HG03060 (cell line): ENCODE data around the gene LRRC70.
"Not testable (repeated sequence)": the region's sequence is repeated elsewhere in the genome, so short reads cannot be mapped to it uniquely, and the experiment has no call there.

Experiments used
- ATAC-seq: cut with Tn5 transposase; IDR thresholded peaks from one replicate; pipeline ENCODE4 v1.9.1; 2021; ENCODE audit warnings: low read depth, moderate number of reproducible peaks; ENCODE audit not compliant: unreplicated experiment

The LRRC70 gene, protein sequence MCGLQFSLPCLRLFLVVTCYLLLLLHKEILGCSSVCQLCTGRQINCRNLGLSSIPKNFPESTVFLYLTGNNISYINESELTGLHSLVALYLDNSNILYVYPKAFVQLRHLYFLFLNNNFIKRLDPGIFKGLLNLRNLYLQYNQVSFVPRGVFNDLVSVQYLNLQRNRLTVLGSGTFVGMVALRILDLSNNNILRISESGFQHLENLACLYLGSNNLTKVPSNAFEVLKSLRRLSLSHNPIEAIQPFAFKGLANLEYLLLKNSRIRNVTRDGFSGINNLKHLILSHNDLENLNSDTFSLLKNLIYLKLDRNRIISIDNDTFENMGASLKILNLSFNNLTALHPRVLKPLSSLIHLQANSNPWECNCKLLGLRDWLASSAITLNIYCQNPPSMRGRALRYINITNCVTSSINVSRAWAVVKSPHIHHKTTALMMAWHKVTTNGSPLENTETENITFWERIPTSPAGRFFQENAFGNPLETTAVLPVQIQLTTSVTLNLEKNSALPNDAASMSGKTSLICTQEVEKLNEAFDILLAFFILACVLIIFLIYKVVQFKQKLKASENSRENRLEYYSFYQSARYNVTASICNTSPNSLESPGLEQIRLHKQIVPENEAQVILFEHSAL

DNA sequence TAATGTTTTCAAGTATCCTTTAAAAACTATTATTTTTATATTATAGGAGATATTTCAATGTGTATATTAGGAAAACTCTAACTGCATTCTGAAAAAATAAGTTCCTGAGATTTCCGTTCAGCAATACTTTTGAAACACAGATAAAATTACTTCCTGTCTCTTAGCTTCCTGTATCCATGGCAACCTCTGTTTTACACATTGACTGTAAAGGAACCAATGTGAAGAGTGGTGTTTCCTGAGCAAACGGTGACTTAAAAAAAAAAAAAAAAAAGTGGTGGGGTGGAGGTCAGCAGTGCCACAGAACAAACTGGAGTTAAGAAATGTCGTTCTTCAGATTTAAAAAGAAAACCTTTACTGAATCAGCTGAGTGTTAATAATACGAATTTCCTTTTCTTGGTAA is at the start of gene LRRC70:
TSS of gene LRRC70 (plus strand) at position 280 of the 400 bp plus-strand sequence. CDS start 620 bp downstream, outside the sequence.
- peak; percentile 79 for ATAC-seq

DNA sequence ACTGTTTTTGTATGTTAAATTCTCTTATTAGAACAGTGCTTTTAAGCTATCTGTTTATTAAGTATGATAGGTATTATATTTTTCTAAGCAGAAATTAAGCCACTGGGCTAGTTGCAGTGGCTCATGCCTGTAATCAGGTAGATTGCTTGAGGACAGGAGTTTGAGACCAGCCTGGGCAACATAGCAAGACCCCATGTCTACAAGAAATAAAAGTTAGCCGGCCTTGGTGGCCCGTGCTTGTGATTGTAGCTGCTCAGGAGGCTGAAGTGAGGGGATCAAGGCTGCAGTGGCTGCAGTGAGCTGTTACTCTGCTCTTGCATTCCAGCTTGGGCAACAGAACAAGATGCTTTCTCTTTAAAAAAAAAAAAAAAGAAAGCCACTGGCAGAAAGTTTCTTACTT is 45.0 kb upstream of the LRRC70 start:
- ATAC-seq, result no peak

DNA sequence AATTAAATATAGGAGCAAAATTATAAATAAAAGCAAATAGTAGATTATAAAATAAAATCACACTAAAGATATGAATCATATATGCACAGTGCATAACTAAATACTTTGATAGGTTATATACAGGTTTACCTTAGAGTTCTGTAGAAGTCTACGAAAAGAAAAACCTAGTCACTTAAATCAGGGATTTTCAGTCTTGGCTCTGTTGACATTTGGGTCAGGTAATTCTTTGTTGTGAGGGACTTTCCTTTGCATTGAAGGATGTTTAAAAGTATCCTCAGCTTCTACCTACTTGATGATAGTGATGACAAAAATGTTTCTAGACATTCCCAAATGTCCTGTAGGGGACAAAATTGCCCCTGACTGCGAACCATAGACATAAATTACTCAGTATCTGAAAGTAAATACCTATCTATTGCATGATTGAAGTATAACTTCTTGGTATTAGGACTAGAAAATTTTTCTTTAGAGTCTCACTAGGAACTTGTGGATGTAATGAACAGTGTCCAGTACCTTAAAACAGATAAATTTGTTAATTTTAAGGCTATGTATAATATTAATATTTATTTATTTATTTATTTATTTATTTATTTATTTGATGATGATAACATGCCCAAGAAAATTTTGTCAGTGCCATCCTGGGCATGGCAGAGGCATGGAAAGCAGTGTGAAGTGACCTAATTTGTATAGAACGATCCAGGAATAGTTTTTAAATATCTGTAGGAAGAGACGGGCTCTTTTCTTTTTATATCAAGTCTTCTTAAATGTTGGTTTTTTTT is 44.0 kb upstream of the LRRC70 start:
- ATAC-seq, result no peak

DNA sequence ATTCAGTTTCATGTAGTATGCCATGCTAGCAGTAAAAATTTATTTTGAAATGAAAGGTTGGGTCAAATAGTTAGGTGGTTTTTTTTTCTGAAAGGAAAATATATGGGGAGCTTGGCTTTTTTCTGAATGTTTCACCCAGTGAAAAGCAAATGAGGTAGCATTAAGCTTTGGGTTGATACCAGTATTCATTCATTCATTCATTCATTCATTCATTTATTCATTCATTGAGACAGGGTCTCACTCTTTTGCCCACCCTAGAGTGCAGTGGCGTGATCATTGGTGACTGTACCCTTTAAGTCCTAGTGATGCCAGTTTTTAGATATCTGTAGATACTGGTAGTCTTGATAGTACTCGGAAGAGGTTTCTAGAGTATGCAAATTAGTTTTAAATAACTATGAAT is 42.4 kb upstream of the LRRC70 start:
- no peak for ATAC-seq

- no peak for ATAC-seq
These were observed 41.8 kb upstream of the LRRC70 start for GRCh38 chr5:62536783-62537182.

- no peak for ATAC-seq
These were observed 40.3 kb upstream of the LRRC70 start for GRCh38 chr5:62538017-62538942.

GRCh38 chr5:62542720-62543119 is 35.9 kb upstream of the LRRC70 start:
- ATAC-seq, result no peak

DNA sequence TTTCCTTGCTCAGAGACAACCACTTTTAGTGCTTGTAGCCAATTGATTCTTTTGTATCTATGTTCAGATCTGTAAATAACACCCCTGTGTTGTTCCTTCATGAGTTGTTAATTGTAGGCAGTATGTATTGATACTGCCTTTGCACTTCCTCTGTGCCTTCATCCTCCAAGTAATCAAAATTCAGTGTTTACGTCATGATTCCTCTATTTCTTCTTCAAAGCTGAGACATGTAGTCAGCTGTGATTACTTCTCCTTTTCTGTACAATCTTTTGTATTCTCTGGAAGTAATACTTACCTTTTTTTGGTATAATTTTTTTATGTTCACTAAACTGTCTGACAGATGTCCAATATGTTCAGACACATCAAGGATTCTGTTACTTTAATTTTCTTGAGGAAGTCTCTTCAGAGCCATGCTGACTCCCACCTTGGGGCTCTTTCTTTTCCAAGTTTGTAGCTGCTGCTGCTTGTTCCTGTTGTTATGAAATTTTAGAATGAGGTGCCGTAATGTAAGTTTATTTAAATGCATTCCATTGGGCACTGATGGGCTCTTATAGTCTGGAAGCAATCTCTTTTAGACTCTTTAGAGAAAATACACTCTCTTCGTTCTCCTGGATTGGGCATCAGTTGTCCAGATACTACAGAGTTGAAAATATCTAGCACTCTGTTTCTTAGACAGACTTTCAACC is 30.5 kb upstream of the LRRC70 start:
- ATAC-seq, result no peak

GRCh38 chr5:62550103-62550502 is 28.5 kb upstream of the LRRC70 start:
- ATAC-seq, result no peak

DNA sequence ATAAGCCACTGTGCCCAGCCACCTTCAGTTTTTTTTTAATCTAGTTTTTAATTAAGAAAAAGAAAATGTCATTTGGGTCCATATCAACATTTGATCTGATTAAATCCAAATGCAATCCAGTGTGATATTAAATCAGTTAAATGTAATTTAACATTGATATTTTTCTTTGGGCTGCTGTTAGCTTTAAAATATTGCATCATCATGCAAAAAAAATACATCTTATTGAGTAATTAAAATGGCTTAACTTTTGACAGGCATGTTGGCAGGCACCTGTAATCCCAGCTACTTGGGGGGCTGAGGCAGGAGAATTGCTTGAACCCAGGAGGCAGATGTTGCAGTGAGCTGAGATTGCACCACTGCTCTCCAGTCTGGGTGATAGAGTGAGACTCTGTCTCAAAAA is 22.7 kb upstream of the LRRC70 start:
- no peak for ATAC-seq

DNA sequence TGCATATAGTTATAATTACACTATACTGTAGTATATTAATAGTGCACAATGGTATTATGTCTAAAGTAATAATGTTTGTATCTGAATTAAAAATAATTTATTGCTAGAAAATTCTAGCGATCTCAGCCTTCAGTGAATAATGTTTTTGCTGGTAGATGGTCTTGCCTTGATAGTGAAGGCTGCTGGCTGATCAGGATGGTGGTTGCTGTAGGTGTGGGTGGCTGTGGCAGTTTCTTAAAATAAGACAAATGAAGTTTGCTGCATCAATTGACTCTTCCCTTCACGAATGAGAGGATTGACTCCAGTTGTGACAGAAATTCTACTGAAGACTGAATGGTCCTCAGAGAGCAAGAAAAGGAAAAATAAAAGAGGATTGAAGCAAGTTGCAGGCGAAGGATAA is 19.7 kb upstream of the LRRC70 start:
- no peak for ATAC-seq

DNA sequence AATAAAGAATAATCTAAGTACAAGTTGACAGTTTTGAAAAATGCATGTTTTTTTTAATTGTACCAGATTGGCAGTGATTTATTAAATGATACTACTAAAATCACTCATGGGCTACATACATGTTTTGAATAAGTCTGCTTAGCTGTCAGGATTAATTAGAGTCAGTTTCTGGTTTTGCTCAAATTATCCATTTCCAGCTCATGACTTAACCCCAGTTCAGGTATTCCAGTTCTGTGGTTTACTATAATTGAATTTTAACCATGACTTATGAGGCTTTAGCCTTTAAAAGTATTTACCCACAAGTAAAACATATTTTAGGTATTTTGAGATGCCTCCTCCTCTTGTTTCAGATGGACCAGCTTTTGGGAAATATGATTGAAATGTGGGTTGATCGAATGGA is 17.8 kb upstream of the LRRC70 start:
- ATAC-seq, result no peak

DNA sequence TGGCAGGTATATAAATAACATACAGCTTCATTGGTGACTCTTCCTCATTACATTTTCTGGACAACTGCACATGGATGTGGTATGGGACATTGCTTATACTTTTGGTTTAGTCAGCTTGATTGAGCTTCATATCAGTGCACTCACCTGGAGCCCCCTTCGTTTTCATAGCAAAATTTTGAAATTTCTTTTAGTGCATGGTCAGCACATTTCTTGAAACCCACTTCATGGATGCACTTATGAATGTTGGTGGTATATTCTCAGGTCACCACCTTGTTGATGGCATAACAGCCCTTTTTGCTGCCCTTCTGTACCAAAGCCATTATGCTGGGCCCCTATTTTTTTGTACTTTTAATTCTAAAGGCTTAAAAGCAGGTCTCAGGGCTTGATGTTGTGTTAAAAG is 16.7 kb upstream of the LRRC70 start:
- ATAC-seq, result no peak

GRCh38 chr5:62562867-62563266 is 15.8 kb upstream of the LRRC70 start:
- ATAC-seq, result no peak

GRCh38 chr5:62564101-62564500 is 14.5 kb upstream of the LRRC70 start:
- ATAC-seq, result no peak

DNA sequence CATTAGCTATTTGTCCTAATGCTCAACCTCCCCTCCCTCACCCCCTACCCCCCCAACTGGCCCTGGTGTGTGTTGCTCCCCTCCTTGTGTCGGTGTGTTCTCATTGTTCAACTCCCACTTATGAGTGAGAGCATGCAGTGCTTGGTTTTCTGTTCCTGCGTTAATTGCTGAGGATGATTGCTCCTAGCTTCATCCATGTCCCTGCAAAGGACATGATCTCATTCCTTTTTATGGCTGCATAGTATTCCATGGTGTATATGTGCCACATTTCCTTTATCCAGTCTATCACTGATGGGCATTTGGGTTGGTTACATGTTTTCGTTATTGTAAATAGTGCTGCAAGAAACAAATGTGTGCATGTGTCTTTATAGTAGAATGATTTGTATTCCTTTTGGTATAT is 12.9 kb upstream of the LRRC70 start:
- not testable (repeated sequence) for ATAC-seq

GRCh38 chr5:62568143-62568542 is 10.5 kb upstream of the LRRC70 start:
- no peak for ATAC-seq

DNA sequence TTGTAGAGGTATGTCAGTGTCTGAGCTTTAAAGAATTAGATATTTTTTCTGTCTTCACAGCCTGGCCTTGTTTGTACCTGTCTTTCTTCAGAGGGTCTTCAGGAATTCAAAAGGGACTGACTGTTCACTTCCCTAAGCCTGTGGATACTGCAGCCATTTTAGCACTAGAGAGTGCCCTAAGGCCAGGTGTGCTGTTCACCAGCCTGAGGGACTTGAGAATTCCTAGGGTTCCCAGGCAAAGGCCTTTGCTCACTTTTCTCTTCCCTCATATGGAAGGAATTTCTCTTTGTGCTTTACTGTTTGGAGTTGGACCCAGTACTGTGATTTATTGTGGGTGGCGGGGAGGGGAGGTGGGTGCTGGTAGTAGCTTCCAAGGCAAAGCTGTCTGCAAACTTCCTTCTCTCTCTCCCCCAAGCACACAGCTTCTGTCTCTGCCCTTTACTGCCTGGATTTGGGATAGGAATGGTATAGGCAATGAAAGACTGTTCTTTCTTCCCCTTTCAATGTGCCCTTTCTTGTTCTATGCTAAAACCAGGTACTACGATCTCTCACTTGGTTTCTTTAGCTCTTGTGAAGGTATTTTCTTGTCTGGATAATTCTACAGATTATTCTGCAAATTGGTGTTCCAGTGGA is 9.7 kb upstream of the LRRC70 start:
- no peak for ATAC-seq

DNA sequence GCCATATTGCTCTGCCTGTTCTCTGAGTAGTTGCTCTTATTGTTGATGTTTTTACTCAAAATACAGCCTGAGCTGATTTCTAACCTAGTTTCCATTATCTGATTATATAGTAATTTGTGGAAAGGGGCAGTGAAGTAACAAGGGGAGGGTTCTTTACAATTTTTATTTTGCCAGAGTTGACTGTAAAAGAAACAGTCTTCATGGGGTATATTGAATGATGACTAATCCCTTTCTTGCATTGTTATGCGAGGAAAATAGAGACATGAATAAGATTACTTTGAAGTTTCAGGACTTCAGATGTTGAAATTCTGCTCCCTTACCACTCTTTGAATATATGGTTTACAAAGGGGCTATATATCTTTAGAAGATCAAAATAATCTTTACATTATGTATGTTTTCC is 9.1 kb upstream of the LRRC70 start:
- ATAC-seq, result no peak
